ENCODE results near the gene CALHM6. TPM values are rescaled to one million over a fixed set of nuclear protein-coding genes. Genes with fewer than 3 reads are reported as not detected.

Gene CALHM6
- total and polyA plus RNA-seq, 2 of the 13 experiments (the other 11 are each of a cell fraction or from before 2014, with no cell fraction given) = not detected

DNA sequence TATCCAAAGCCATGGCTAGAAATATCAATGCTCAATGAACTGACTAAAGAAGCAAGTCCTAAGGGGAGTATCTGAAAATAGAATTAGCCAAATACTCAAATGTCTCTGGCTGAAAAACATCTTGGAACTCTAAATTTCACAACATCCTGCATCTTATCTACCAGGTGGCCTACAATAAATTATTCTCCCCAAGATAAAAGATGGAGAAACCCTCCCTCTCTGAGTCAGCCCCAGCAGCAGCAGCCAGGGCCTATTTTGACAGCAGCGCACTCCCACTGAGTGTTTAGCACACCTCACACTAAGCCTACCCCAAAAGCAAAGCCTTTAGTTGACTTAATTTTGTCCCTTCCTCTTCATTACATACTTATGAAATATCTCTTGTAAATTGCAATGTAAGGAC, 5.9 kb downstream of the CALHM6 start (continued):
- TF ChIP-seq, protein P1, sequence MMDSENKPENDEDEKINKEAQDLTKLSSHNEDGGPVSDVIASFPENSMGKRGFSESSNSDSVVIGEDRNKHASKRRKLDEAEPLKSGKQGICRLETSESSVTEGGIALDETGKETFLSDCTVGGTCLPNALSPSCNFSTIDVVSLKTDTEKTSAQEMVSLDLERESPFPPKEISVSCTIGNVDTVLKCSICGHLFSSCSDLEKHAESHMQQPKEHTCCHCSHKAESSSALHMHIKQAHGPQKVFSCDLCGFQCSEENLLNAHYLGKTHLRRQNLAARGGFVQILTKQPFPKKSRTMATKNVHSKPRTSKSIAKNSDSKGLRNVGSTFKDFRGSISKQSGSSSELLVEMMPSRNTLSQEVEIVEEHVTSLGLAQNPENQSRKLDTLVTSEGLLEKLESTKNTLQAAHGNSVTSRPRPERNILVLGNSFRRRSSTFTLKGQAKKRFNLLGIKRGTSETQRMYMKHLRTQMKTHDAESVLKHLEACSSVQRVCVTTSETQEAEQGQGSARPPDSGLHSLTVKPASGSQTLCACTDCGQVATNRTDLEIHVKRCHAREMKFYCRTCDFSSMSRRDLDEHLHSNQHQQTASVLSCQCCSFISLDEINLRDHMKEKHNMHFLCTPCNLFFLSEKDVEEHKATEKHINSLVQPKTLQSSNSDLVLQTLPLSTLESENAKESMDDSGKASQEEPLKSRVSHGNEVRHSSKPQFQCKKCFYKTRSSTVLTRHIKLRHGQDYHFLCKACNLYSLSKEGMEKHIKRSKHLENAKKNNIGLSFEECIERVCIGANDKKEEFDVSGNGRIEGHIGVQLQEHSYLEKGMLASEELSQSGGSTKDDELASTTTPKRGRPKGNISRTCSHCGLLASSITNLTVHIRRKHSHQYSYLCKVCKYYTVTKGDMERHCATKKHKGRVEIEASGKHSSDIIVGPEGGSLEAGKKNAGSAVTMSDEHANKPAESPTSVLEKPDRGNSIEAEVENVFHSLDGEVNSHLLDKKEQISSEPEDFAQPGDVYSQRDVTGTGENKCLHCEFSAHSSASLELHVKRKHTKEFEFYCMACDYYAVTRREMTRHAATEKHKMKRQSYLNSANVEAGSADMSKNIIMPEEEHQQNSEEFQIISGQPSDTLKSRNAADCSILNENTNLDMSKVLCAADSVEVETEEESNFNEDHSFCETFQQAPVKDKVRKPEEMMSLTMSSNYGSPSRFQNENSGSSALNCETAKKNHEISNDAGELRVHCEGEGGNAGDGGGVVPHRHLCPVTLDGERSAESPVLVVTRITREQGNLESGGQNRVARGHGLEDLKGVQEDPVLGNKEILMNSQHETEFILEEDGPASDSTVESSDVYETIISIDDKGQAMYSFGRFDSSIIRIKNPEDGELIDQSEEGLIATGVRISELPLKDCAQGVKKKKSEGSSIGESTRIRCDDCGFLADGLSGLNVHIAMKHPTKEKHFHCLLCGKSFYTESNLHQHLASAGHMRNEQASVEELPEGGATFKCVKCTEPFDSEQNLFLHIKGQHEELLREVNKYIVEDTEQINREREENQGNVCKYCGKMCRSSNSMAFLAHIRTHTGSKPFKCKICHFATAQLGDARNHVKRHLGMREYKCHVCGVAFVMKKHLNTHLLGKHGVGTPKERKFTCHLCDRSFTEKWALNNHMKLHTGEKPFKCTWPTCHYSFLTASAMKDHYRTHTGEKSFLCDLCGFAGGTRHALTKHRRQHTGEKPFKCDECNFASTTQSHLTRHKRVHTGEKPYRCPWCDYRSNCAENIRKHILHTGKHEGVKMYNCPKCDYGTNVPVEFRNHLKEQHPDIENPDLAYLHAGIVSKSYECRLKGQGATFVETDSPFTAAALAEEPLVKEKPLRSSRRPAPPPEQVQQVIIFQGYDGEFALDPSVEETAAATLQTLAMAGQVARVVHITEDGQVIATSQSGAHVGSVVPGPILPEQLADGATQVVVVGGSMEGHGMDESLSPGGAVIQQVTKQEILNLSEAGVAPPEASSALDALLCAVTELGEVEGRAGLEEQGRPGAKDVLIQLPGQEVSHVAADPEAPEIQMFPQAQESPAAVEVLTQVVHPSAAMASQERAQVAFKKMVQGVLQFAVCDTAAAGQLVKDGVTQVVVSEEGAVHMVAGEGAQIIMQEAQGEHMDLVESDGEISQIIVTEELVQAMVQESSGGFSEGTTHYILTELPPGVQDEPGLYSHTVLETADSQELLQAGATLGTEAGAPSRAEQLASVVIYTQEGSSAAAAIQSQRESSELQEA (CRISPR knock-in tag; IDR thresholded peaks at IDR 0.05; ENCODE audit: not compliant biosample characterization) = no peak
- TF ChIP-seq RBM22 (optimal IDR thresholded peaks at IDR 0.05; ENCODE audit: low read length) = no peak
- TF ChIP-seq FOXJ3 (CRISPR knock-in tag; IDR thresholded peaks at IDR 0.05; ENCODE audit: borderline replicate concordance) = no peak

DNA sequence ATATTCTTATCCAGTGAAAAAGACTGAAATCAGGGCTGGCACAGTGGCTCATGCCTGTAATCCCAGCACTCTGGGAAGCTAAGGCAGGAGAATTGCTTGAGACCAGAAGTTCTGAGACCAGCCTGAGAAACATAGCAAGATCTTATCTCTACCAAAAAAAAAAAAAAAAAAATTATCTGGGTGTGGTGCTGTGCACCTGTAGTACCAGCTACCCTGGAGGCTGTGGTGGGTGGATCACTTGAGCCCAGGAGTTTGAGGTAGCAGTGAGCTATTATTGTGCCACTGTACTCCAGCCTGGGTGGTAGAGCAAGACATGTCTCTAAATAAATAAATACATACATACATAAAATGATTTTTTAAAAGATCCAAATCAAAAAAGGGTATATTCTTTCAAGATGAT, 6.3 kb downstream of the CALHM6 start:
- intact Hi-C loops (cut with micrococcal nuclease; ENCODE audit: unreplicated experiment) = no loop called here
- POLR2A ChIA-PET = no interaction called here
- Histone ChIP-seq H3K79me2 (ENCODE audit: insufficient read depth, low read length) (no peaks in the 10 kb centered on the region), H3K4me2 (ENCODE audit: low read depth, low read length) (no peak overlapping the region), H4K20me1 (ENCODE audit: insufficient read depth, low read length) (no peaks in the 10 kb centered on the region), H2AFZ (ENCODE audit: low read length) (no peak overlapping the region), H3K27me3 (ENCODE audit: control insufficient read depth in 1 of 2, insufficient read depth in 2 of 2, low read length in 2 of 2) (peaks cover 0 to 20% of the 10 kb centered on the region in 2 experiments; a peak in 3 of 5 replicates), H3K9me3 (ENCODE audit: low read length) (no peaks in the 10 kb centered on the region), H3K27ac (ENCODE audit: extremely low read length, insufficient read depth, low read length) (no peak overlapping the region), H3K9ac (ENCODE audit: insufficient read depth, low read depth, low read length) (no peak overlapping the region), H3K36me3 (replicated peaks in 1 of 2; ENCODE audit: control insufficient read depth in 1 of 2, insufficient read depth in 2 of 2, low read length in 2 of 2) (no peaks in the 10 kb centered on the region), H3K4me3 (replicated peaks in 1 of 3; ENCODE audit: insufficient read depth in 1 of 3, low read depth in 2 of 3, low read length in 3 of 3) (no peak overlapping the region), H3K4me1 (ENCODE audit: insufficient read depth, low read length) (no peaks in the 10 kb centered on the region)
- in situ Hi-C loops (cut with HindIII; ENCODE audit: extremely low pct_ligation_motif_present, low pct_unique_long_range_greater_than_20kb) = no loop called here
- DNase-seq (ENCODE audit: low spot score) (no peak), FAIRE-seq (no peak), ATAC-seq (no peak)
- CTCF ChIA-PET (ENCODE audit: low intra/inter-chr PET ratio, low total read pairs) = no interaction called here
- no TSS peak for BruUV-seq (replicated peaks)
- TF ChIP-seq ZNF761 (CRISPR knock-in tag; conservative IDR thresholded peaks at IDR 0.05) (no peak), NFE2L2 (IDR thresholded peaks at IDR 0.05; ENCODE audit: low read length) (no peak), GLI4 (CRISPR knock-in tag; IDR thresholded peaks at IDR 0.05; ENCODE audit: borderline replicate concordance) (no peak), CC2D1A (CRISPR knock-in tag; IDR thresholded peaks at IDR 0.05) (no peak), AKAP8 (CRISPR knock-in tag; IDR thresholded peaks at IDR 0.05) (no peak), ZFP36L1 (CRISPR knock-in tag; IDR thresholded peaks at IDR 0.05) (no peak), GABPB1 (CRISPR knock-in tag; IDR thresholded peaks at IDR 0.05) (no peak), ZBTB7B (CRISPR knock-in tag; IDR thresholded peaks at IDR 0.05) (no peak), TCF12 (IDR thresholded peaks at IDR 0.05) (no peak), TCF12 (CRISPR knock-in tag; IDR thresholded peaks at IDR 0.05) (no peak), FOXM1 (CRISPR knock-in tag; IDR thresholded peaks at IDR 0.05) (no peak), ZNF205 (CRISPR knock-in tag; IDR thresholded peaks at IDR 0.05) (no peak), SAP130 (CRISPR knock-in tag; IDR thresholded peaks at IDR 0.05; ENCODE audit: low read depth) (no peak)
- TF ChIP-seq, protein P2, sequence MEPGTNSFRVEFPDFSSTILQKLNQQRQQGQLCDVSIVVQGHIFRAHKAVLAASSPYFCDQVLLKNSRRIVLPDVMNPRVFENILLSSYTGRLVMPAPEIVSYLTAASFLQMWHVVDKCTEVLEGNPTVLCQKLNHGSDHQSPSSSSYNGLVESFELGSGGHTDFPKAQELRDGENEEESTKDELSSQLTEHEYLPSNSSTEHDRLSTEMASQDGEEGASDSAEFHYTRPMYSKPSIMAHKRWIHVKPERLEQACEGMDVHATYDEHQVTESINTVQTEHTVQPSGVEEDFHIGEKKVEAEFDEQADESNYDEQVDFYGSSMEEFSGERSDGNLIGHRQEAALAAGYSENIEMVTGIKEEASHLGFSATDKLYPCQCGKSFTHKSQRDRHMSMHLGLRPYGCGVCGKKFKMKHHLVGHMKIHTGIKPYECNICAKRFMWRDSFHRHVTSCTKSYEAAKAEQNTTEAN (CRISPR knock-in tag; conservative IDR thresholded peaks at IDR 0.05) = no peak

Data from HepG2 (cell line).